Natural killer cell treated with Interleukin-12 subunit alpha and Interleukin-12 subunit beta and Interleukin-15 and Interleukin-18, amount 100 ng/mL, for 72 hours (primary cell): Measurements from ENCODE around the gene NDUFA7. TPM values are rescaled to one million over a fixed set of nuclear protein-coding genes. Genes with fewer than 3 reads are reported as not detected.
A peak's percentile ranks its signal among the peaks of the same experiment; 100 is the strongest.
"Not testable (repeated sequence)": the region's sequence is repeated elsewhere in the genome, so short reads cannot be mapped to it uniquely, and the experiment has no call there.

ENCODE experiments used
- ATAC-seq, 2 donors: fragments of 150-1000 bp; cut with Tn5 transposase in 1 of 2; sonication (Bioruptor Pico), chemical (Tn5 transposase) in 1 of 2; 2 replicates each; pipeline ENCODE4 v1.10.0; 2021
- DNase-seq: peaks from one replicate; pipeline ENCODE4 v3.0.0; 2022; ENCODE audit warnings: low spot score
- H3K27ac Mint-ChIP-seq, 2 donors: 1 replicate in 1 of 2; 2 replicates in 1 of 2; pipeline ENCODE4 v1.8.0; 2022; ENCODE audit warnings: mixed read lengths in 2 of 2, mild to moderate bottlenecking in 1 of 2, moderate library complexity in 1 of 2
- H3K27me3 Mint-ChIP-seq, 2 donors: 1 replicate in 1 of 2; 2 replicates in 1 of 2; pipeline ENCODE4 v1.8.0; 2022; ENCODE audit warnings: mixed read lengths in 2 of 2
- H3K36me3 Mint-ChIP-seq: one replicate; pipeline ENCODE4 v1.8.0; 2022; ENCODE audit warnings: mixed read lengths
- H3K4me1 Mint-ChIP-seq, 2 donors: 1 replicate in 1 of 2; 2 replicates in 1 of 2; pipeline ENCODE4 v1.8.0; 2022; ENCODE audit warnings: low read depth in 2 of 2, mixed read lengths in 2 of 2, mild to moderate bottlenecking in 1 of 2
- H3K4me3 Mint-ChIP-seq: one replicate; pipeline ENCODE4 v1.8.0; 2022; ENCODE audit warnings: mixed read lengths
- H3K9me3 Mint-ChIP-seq: 2 replicates; pipeline ENCODE4 v1.8.0; 2022; ENCODE audit warnings: mixed read lengths
- total RNA-seq, 2 donors: library from RNA; stranded (reverse); gene quantifications; one replicate each; pipeline ENCODE4 v1.2.3, GENCODE V29; 2022

NDUFA7 gene
- total RNA-seq, 2 donors from 2014 or later: 31.2 to 42.2 TPM

- Mint-ChIP-seq H3K9me3 (no peaks in the 10 kb centered on the region), H3K36me3 (no peaks in the 10 kb centered on the region), H3K27ac (peak overlapping the region; percentile 68 to 86), H3K27me3 (no peaks in the 10 kb centered on the region), H3K4me1 (peaks cover 25 to 27% of the 10 kb centered on the region in 2 donors), H3K4me3 (peak overlapping the region; percentile 79)
- DNase-seq (no peak), ATAC-seq (no peak)
These were observed 15.4 kb downstream of the NDUFA7 start for GRCh38 chr19:8305798-8306197.

- Mint-ChIP-seq H3K9me3 (no peaks in the 10 kb centered on the region), H3K36me3 (no peaks in the 10 kb centered on the region), H3K27ac (no peak overlapping the region), H3K4me3 (no peak overlapping the region), H3K27me3 (no peaks in the 10 kb centered on the region), H3K4me1 (peaks cover 25 to 27% of the 10 kb centered on the region in 2 donors)
- ATAC-seq: no peak
- no peak for DNase-seq
These were observed 16.1 kb downstream of the NDUFA7 start for GRCh38 chr19:8304841-8305621.

GRCh38 chr19:8302734-8303133 is 18.4 kb downstream of the NDUFA7 start:
- Mint-ChIP-seq H3K36me3 (no peaks in the 10 kb centered on the region), H3K4me3 (no peak overlapping the region), H3K27ac (no peak overlapping the region), H3K4me1 (peaks cover 17 to 21% of the 10 kb centered on the region in 2 donors), H3K9me3 (no peaks in the 10 kb centered on the region), H3K27me3 (no peaks in the 10 kb centered on the region)
- DNase-seq: no peak
- ATAC-seq: no peak

- peaks cover 13 to 17% of the 10 kb centered on the region in 2 donors for H3K4me1 Mint-ChIP-seq
- ATAC-seq: peak in 1 of 2 donors; percentile 25
- no peaks in the 10 kb centered on the region for H3K36me3 Mint-ChIP-seq
- peak; percentile 59 for DNase-seq
- H3K4me3 Mint-ChIP-seq: no peak overlapping the region
- no peaks in the 10 kb centered on the region for H3K9me3 Mint-ChIP-seq
- no peak overlapping the region for H3K27ac Mint-ChIP-seq
- H3K27me3 Mint-ChIP-seq: no peaks in the 10 kb centered on the region
These were observed 18.9 kb downstream of the NDUFA7 start for GRCh38 chr19:8302357-8302691.

GRCh38 chr19:8291337-8291736 is 29.8 kb downstream of the NDUFA7 start:
- not testable (repeated sequence) for H3K9me3 Mint-ChIP-seq, H3K4me3 Mint-ChIP-seq, H3K36me3 Mint-ChIP-seq, H3K4me1 Mint-ChIP-seq, H3K27me3 Mint-ChIP-seq, DNase-seq, H3K27ac Mint-ChIP-seq
- ATAC-seq: peak; percentile 69 to 86

GRCh38 chr19:8276508-8276907 is 44.7 kb downstream of the NDUFA7 start:
- not testable (repeated sequence) for H3K4me1 Mint-ChIP-seq, H3K36me3 Mint-ChIP-seq, H3K9me3 Mint-ChIP-seq, H3K27ac Mint-ChIP-seq, H3K27me3 Mint-ChIP-seq, DNase-seq, H3K4me3 Mint-ChIP-seq
- peak; percentile 61 to 82 for ATAC-seq

- H3K27ac Mint-ChIP-seq: peak overlapping the region; percentile 74 to 90
- ATAC-seq: no peak
- no peak for DNase-seq
- peaks cover 8 to 14% of the 10 kb centered on the region in 2 donors for H3K4me1 Mint-ChIP-seq
- H3K27me3 Mint-ChIP-seq: no peaks in the 10 kb centered on the region
- no peaks in the 10 kb centered on the region for H3K9me3 Mint-ChIP-seq
- H3K4me3 Mint-ChIP-seq: peak overlapping the region; percentile 90
- no peaks in the 10 kb centered on the region for H3K36me3 Mint-ChIP-seq
These were observed 51.5 kb downstream of the NDUFA7 start for GRCh38 chr19:8269724-8270123.

- DNase-seq (no peak), ATAC-seq (no peak)
- Mint-ChIP-seq H3K4me1 (peaks cover 8 to 14% of the 10 kb centered on the region in 2 donors), H3K27me3 (no peaks in the 10 kb centered on the region), H3K27ac (no peak overlapping the region), H3K36me3 (no peaks in the 10 kb centered on the region), H3K4me3 (no peak overlapping the region), H3K9me3 (no peaks in the 10 kb centered on the region)
These were observed 55.3 kb downstream of the NDUFA7 start for GRCh38 chr19:8265872-8266271.

- ATAC-seq, H3K27me3 Mint-ChIP-seq, H3K9me3 Mint-ChIP-seq, H3K27ac Mint-ChIP-seq, H3K4me3 Mint-ChIP-seq, H3K36me3 Mint-ChIP-seq, DNase-seq: not testable (repeated sequence)
- H3K4me1 Mint-ChIP-seq: peaks cover 3 to 15% of the 10 kb centered on the region in 2 donors
These were observed 56.9 kb downstream of the NDUFA7 start for GRCh38 chr19:8264248-8264647.

- Mint-ChIP-seq H3K36me3 (no peaks in the 10 kb centered on the region), H3K4me1 (peaks cover 0 to 12% of the 10 kb centered on the region in 2 donors), H3K9me3 (no peaks in the 10 kb centered on the region), H3K4me3 (no peak overlapping the region), H3K27ac (no peak overlapping the region), H3K27me3 (no peaks in the 10 kb centered on the region)
- ATAC-seq (peak in 1 of 2 donors; percentile 13), DNase-seq (no peak)
These were observed 58.7 kb downstream of the NDUFA7 start for GRCh38 chr19:8262431-8262830.

GRCh38 chr19:8261881-8262280 is 59.3 kb downstream of the NDUFA7 start:
- no peak for DNase-seq
- no peak overlapping the region for H3K4me3 Mint-ChIP-seq
- no peak for ATAC-seq

GRCh38 chr19:8261347-8261746 is 59.8 kb downstream of the NDUFA7 start:
- no peak for ATAC-seq
- Mint-ChIP-seq H3K4me1 (peaks cover 0 to 12% of the 10 kb centered on the region in 2 donors), H3K36me3 (no peaks in the 10 kb centered on the region), H3K9me3 (no peaks in the 10 kb centered on the region), H3K4me3 (no peak overlapping the region), H3K27me3 (no peaks in the 10 kb centered on the region), H3K27ac (no peak overlapping the region)
- DNase-seq: no peak

More at GRCh38 chr19:8261881-8262280, 59.3 kb downstream of the NDUFA7 start:
- H3K4me1 Mint-ChIP-seq: peaks cover 0 to 12% of the 10 kb centered on the region in 2 donors
- H3K9me3 Mint-ChIP-seq: no peaks in the 10 kb centered on the region
- H3K27ac Mint-ChIP-seq: no peak overlapping the region
- H3K27me3 Mint-ChIP-seq: no peaks in the 10 kb centered on the region
- H3K36me3 Mint-ChIP-seq: no peaks in the 10 kb centered on the region
